CD4-positive, alpha-beta memory T cell (primary cell): ENCODE measurements around the gene TEX11. TPM values are rescaled to one million over a fixed set of nuclear protein-coding genes. Genes with fewer than 3 reads are reported as not detected.
"Not testable (repeated sequence)": the region's sequence is repeated elsewhere in the genome, so short reads cannot be mapped to it uniquely, and the experiment has no call there.

Source experiments
- CTCF ChIA-PET: fragments of 350-600 bp; sonication (Branson Sonifier 250); formaldehyde crosslinking; loops from one replicate; lab custom pipeline; 2021; ENCODE audit warnings: inconsistent platforms; ENCODE audit not compliant: partially characterized antibody; lab: Charles Lee
- POLR2A ChIA-PET: fragments of 350-600 bp; sonication (Branson Sonifier 250); formaldehyde crosslinking; loops from one replicate; lab custom pipeline; 2021; ENCODE audit not compliant: partially characterized antibody; lab: Charles Lee
- DNase-seq, 5 donors: peaks; one replicate each; pipeline versions ENCODE4 v3.0.0 to v3.0.0-alpha.2; 2020 to 2022; ENCODE audit warnings: mixed read lengths in 1 of 5
- H3K27ac ChIP-seq: one replicate; pipeline ENCODE4 v1.7.0; 2013; ENCODE audit warnings: low read depth, low read length
- H3K27me3 ChIP-seq: 2 replicates; pipeline ENCODE4 v1.7.0; 2013; ENCODE audit warnings: mild to moderate bottlenecking, low read length, moderate library complexity; ENCODE audit not compliant: insufficient read depth
- H3K36me3 ChIP-seq: 2 replicates; pipeline ENCODE4 v1.7.0; 2013; ENCODE audit warnings: mild to moderate bottlenecking, low read length, moderate library complexity; ENCODE audit not compliant: insufficient read depth
- H3K4me1 ChIP-seq: 2 replicates; pipeline ENCODE4 v1.7.0; 2013; ENCODE audit warnings: mild to moderate bottlenecking, low read length, moderate library complexity; ENCODE audit not compliant: insufficient read depth
- H3K4me3 ChIP-seq, 2 donors: one replicate each; pipeline ENCODE4 v1.7.0; 2013; ENCODE audit warnings: low read length in 2 of 2, mild to moderate bottlenecking in 1 of 2
- H3K9me3 ChIP-seq, 2 donors: one replicate each; pipeline ENCODE4 v1.7.0; 2013; ENCODE audit warnings: low read length in 2 of 2, control low read depth in 1 of 2; ENCODE audit not compliant: control insufficient read depth in 1 of 2
- H3K27ac Mint-ChIP-seq, 7 donors: one replicate each; pipeline ENCODE4 v1.8.0; 2020 to 2021; ENCODE audit warnings: mixed read lengths in 7 of 7, mild to moderate bottlenecking in 6 of 7, inconsistent platforms in 3 of 7, moderate library complexity in 3 of 7
- H3K27me3 Mint-ChIP-seq, 2 donors: one replicate each; pipeline ENCODE4 v1.8.0; 2020 to 2021; ENCODE audit warnings: mixed read lengths in 2 of 2
- H3K36me3 Mint-ChIP-seq, 2 donors: one replicate each; pipeline ENCODE4 v1.8.0; 2020 to 2021; ENCODE audit warnings: mixed read lengths in 2 of 2, inconsistent platforms in 1 of 2, mild to moderate bottlenecking in 1 of 2
- H3K4me1 Mint-ChIP-seq, 4 donors: one replicate each; pipeline ENCODE4 v1.8.0; 2020 to 2021; ENCODE audit warnings: mixed read lengths in 4 of 4, mild to moderate bottlenecking in 1 of 4
- H3K4me3 Mint-ChIP-seq, 8 donors: one replicate each; pipeline ENCODE4 v1.8.0; 2020 to 2021; ENCODE audit warnings: mixed read lengths in 8 of 8, mild to moderate bottlenecking in 7 of 8, moderate library complexity in 6 of 8, inconsistent platforms in 3 of 8
- H3K9me3 Mint-ChIP-seq, 8 donors: one replicate each; pipeline ENCODE4 v1.8.0; 2020 to 2021; ENCODE audit warnings: mixed read lengths in 8 of 8, mild to moderate bottlenecking in 5 of 8, inconsistent platforms in 3 of 8, moderate library complexity in 1 of 8
- intact Hi-C: fragments of 100-400 bp; cut with micrococcal nuclease; formaldehyde crosslinking; loops from one replicate; pipeline ENCODE4 v1.15.1; 2023
- polyA plus RNA-seq, 2 donors: library from polyadenylated mRNA; unstranded; fragments of 300-500 nt; fragmentation: Illumina TruSeq; gene quantifications; one replicate each; pipeline ENCODE4 v1.2.3, GENCODE V29; 2021
- total RNA-seq, 2 experiments: library from RNA; stranded (reverse); gene quantifications; one replicate each; pipeline ENCODE4 v1.2.3, GENCODE V29; 2021

TEX11 gene
- total and polyA plus RNA-seq, 4 experiments from 2014 or later = not detected

DNA sequence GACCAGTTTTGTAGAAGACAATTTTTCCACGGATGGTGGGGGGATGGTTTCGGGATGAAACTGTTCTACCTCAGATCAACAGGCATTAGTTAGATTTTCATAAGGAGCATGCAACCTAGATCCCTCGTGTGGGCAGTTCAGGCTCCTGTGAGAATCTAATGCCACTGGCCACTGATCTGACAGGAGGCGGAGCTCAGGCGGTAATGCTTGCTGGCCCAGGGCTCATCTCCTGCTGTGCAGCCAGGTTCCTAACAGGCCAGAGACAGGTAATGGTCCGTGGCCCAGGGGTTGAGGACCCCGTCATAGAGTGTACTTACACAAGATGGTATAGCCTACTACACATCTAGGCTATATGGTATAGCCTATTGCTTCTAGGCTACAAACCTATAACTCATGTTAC is 7.0 kb downstream of the TEX11 start:
- Mint-ChIP-seq H3K36me3 (no peaks in the 10 kb centered on the region), H3K27me3 (no peaks in the 10 kb centered on the region), H3K4me1 (no peaks in the 10 kb centered on the region), H3K9me3 (no peaks in the 10 kb centered on the region), H3K4me3 (no peak overlapping the region), H3K27ac (no peak overlapping the region)
- intact Hi-C loops = no loop called here
- CTCF ChIA-PET = no interaction called here
- DNase-seq = no peak
- Histone ChIP-seq H3K4me1 (no peaks in the 10 kb centered on the region), H3K9me3 (no peaks in the 10 kb centered on the region), H3K4me3 (no peak overlapping the region), H3K36me3 (no peaks in the 10 kb centered on the region), H3K27me3 (no peaks in the 10 kb centered on the region), H3K27ac (no peak overlapping the region)
- POLR2A ChIA-PET = no interaction called here

DNA sequence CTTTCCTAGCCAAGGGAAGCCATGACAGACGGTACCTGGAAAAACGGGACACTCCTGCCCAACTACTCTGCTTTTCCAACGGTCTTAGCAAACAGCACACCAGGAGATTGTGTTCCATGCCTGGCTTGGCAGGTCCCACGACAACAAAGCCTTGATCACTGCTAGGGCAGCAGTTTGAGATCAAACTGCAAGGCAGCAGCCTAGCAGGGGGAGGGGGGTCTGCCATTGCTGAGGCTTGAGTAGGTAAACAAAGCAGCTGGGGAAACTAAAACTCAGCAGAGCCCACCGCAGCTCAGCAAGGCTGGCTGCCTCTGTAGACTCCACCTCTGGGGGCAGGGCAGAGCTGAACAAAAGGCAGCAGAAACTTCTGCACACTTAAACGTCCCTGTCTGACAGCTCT is 18.1 kb downstream of the TEX11 start:
- H3K4me3 Mint-ChIP-seq, H3K9me3 Mint-ChIP-seq, POLR2A ChIA-PET, H3K4me3 ChIP-seq, H3K9me3 ChIP-seq, H3K4me1 Mint-ChIP-seq, DNase-seq, H3K27ac ChIP-seq, H3K36me3 Mint-ChIP-seq, H3K4me1 ChIP-seq, H3K27ac Mint-ChIP-seq, H3K27me3 ChIP-seq, H3K27me3 Mint-ChIP-seq, H3K36me3 ChIP-seq, intact Hi-C loops, CTCF ChIA-PET: not testable (repeated sequence)

DNA sequence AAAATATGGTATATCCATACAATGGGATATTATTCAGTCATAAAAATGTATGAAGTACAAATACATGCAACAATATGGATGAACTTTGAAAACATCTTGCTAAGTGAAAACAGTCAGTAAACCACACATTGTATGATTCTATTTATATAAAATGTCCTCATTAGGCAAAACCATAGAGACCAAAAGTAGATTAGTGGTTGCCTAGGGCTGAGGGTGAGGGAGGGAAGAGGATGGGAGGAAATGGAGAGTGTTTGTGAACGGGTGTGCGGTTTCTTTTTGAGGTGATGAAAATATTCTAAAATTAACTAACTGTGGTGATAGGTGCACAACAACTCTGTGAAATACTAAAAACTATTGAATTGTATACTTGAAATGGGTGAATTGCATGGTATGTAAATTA is 29.6 kb downstream of the TEX11 start:
- Mint-ChIP-seq H3K27ac (peak overlapping the region in 1 of 7 donors; percentile 60), H3K36me3 (no peaks in the 10 kb centered on the region), H3K4me1 (peaks cover 0 to 4% (median 3%) of the 10 kb centered on the region in 4 donors), H3K9me3 (no peaks in the 10 kb centered on the region), H3K4me3 (no peak overlapping the region), H3K27me3 (no peaks in the 10 kb centered on the region)
- Histone ChIP-seq H3K27ac (no peak overlapping the region), H3K9me3 (no peaks in the 10 kb centered on the region), H3K4me1 (no peaks in the 10 kb centered on the region), H3K36me3 (no peaks in the 10 kb centered on the region), H3K27me3 (no peaks in the 10 kb centered on the region), H3K4me3 (no peak overlapping the region)
- peak in 4 of 5 donors; percentile 4 to 23 (median 14) for DNase-seq
- ChIA-PET CTCF (no interaction called here), POLR2A (no interaction called here)
- intact Hi-C loops = no loop called here

DNA sequence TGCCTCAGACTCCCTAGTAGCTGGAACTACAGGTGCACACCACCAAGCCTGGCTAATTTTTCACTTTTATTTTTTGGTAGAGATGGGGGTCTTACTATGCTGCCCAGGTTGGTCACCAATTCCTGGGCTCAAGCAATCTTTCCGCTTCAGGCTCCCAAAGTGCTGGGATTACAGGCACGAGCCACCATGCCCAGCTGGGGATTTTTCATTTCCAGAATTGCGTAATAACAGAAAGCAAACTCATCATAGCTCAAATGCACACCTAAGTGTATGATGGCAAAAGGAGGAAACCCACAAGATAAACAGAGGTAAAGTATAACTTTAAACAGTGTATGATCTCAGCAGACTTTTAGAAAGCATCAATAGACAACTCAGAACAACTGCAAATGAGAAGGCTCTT is 56.2 kb downstream of the TEX11 start:
- H3K27ac Mint-ChIP-seq = no peak overlapping the region
- no peak overlapping the region for H3K4me3 Mint-ChIP-seq
- no peaks in the 10 kb centered on the region for H3K27me3 ChIP-seq
- peaks cover 0 to 2% of the 10 kb centered on the region in 2 donors for H3K27me3 Mint-ChIP-seq
- H3K4me1 ChIP-seq = no peaks in the 10 kb centered on the region
- CTCF ChIA-PET = no interaction called here
- no peak overlapping the region for H3K27ac ChIP-seq
- H3K9me3 ChIP-seq = no peaks in the 10 kb centered on the region
- H3K36me3 Mint-ChIP-seq = no peaks in the 10 kb centered on the region
- peaks cover 0 to 3% (median 0%) of the 10 kb centered on the region in 8 donors for H3K9me3 Mint-ChIP-seq
- intact Hi-C loops = no loop called here
- H3K36me3 ChIP-seq = no peaks in the 10 kb centered on the region
- DNase-seq = no peak
- no peaks in the 10 kb centered on the region for H3K4me1 Mint-ChIP-seq
- no peak overlapping the region for H3K4me3 ChIP-seq
- POLR2A ChIA-PET = no interaction called here

DNA sequence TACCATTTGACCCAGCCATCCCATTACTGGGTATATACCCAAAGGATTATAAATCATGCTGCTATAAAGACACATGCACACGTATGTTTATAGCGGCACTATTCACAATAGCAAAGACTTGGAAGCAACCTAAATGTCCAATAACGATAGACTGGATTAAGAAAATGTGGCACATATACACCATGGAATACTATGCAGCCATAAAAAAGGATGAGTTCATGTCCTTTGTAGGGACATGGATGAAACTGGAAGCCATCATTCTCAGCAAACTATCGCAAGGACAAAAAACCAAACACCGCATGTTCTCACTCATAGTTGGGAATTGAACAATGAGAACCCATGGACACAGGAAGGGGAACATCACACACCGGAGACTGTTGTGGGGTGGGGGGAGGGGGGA is 64.4 kb downstream of the TEX11 start:
- H3K4me3 ChIP-seq, intact Hi-C loops, H3K27me3 Mint-ChIP-seq, H3K9me3 Mint-ChIP-seq, H3K4me3 Mint-ChIP-seq, H3K27me3 ChIP-seq, H3K27ac ChIP-seq, H3K4me1 ChIP-seq, H3K9me3 ChIP-seq, H3K36me3 Mint-ChIP-seq, H3K36me3 ChIP-seq, H3K4me1 Mint-ChIP-seq, CTCF ChIA-PET, H3K27ac Mint-ChIP-seq, DNase-seq, POLR2A ChIA-PET: not testable (repeated sequence)

DNA sequence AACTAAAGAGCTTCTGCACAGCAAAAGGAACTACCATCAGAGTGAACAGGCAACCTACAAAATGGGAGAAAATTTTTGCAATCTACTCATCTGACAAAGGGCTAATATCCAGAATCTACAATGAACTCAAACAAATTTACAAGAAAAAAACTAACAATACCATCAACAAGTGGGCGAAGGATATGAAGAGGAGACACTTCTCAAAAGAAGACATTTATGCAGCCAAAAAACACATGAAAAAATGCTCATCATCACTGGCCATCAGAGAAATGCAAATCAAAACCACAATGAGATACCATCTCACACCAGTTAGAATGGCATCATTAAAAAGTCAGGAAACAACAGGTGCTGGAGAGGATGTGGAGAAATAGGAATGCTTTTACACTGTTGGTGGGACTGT is 64.9 kb downstream of the TEX11 start:
- H3K4me3 Mint-ChIP-seq, H3K36me3 Mint-ChIP-seq, H3K9me3 ChIP-seq: not testable (repeated sequence)

DNA sequence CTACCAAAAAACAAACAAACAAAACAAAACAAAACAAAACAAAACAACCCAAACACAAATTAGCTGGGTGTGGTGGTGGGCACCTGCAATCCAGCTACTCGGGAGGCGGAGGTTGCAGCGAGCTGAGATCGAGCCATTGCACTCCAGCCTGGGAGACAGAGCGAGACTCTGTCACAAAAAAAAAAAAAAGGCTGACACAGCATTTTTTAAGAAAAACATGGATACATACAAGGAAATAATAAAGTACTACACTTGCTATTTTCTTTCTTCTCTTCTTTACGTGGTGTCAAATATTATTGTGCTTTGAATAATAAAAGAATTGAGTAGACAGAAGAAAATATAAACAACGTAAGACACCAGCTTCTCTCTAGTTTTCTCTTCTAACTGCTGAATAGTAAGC is 73.9 kb downstream of the TEX11 start:
- Histone ChIP-seq H3K27me3 (no peaks in the 10 kb centered on the region), H3K4me1 (no peaks in the 10 kb centered on the region), H3K27ac (no peak overlapping the region), H3K36me3 (no peaks in the 10 kb centered on the region), H3K4me3 (no peak overlapping the region), H3K9me3 (no peaks in the 10 kb centered on the region)
- Mint-ChIP-seq H3K36me3 (no peaks in the 10 kb centered on the region), H3K4me3 (no peak overlapping the region), H3K27ac (no peak overlapping the region), H3K9me3 (no peaks in the 10 kb centered on the region), H3K4me1 (no peaks in the 10 kb centered on the region), H3K27me3 (peaks cover 2 to 4% of the 10 kb centered on the region in 2 donors)
- intact Hi-C loops = no loop called here
- DNase-seq = no peak
- POLR2A ChIA-PET = no interaction called here
- CTCF ChIA-PET = no interaction called here

More for the DNA sequence above, 64.9 kb downstream of the TEX11 start:
- POLR2A ChIA-PET, H3K36me3 ChIP-seq, H3K4me1 ChIP-seq, H3K27ac Mint-ChIP-seq, H3K27ac ChIP-seq, DNase-seq, CTCF ChIA-PET, H3K4me1 Mint-ChIP-seq, intact Hi-C loops, H3K4me3 ChIP-seq, H3K27me3 ChIP-seq, H3K27me3 Mint-ChIP-seq, H3K9me3 Mint-ChIP-seq: not testable (repeated sequence)

DNA sequence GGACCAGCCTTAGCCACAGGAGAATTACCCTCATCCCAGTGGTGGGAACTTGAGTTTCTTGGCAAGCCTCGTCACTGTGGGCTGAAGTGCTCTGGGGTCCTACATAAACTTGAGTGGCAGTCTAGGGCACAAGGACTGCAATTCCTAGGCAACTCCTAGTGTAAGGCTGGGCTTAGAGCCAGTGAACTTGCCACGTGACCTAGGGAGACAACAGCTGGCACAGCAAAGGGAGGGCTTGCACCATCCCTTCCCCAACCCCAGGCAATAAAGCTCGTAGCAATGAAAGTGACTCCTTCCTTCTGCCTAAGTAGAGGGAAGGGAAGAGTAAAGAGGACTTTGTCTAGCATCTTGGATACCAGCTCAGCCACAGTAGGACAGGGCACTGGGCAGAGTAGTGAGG is 81.8 kb downstream of the TEX11 start:
- Histone ChIP-seq H3K27me3 (no peaks in the 10 kb centered on the region), H3K9me3 (no peaks in the 10 kb centered on the region), H3K36me3 (no peaks in the 10 kb centered on the region), H3K4me1 (no peaks in the 10 kb centered on the region), H3K4me3 (no peak overlapping the region), H3K27ac (no peak overlapping the region)
- no peak overlapping the region for H3K27ac Mint-ChIP-seq
- intact Hi-C loops = no loop called here
- H3K36me3 Mint-ChIP-seq = no peaks in the 10 kb centered on the region
- H3K4me3 Mint-ChIP-seq = no peak overlapping the region
- H3K27me3 Mint-ChIP-seq = peaks cover 3 to 5% of the 10 kb centered on the region in 2 donors
- no peaks in the 10 kb centered on the region for H3K9me3 Mint-ChIP-seq
- no peaks in the 10 kb centered on the region for H3K4me1 Mint-ChIP-seq
- CTCF ChIA-PET = no interaction called here
- POLR2A ChIA-PET = no interaction called here
- no peak for DNase-seq
